K562 (cell line): ENCODE measurements around the gene HOXA5. TPM values are rescaled to one million over a fixed set of nuclear protein-coding genes. Genes with fewer than 3 reads are reported as not detected.

Experiments used
- ATAC-seq: fragments of 200-7000 bp; cut with Tn5 transposase; 3 replicates; pipeline ENCODE4 v1.9.1; 2020; ENCODE audit warnings: moderate library complexity
- BruUV-seq: library from RNA; stranded (reverse); fragments of 400-500 nt; replicated peaks from 2 replicates; lab custom pipeline; 2021; lab: Mats Ljungman, UMichigan
- CTCF ChIA-PET: fragments of 300-600 bp; formaldehyde crosslinking; extraction: SDS; loops from one replicate; lab custom pipeline; 2021; ENCODE audit warnings: low intra/inter-chr PET ratio; lab: Yijun Ruan, JAX
- POLR2A ChIA-PET: fragments of 300-600, 350-650 bp; sonication (Branson Sonifier 250); formaldehyde crosslinking; extraction: SDS; loops from one replicate; lab custom pipeline; 2021; ENCODE audit warnings: antibody characterized with exemption, inconsistent platforms; lab: Yijun Ruan, JAX
- DNase-seq, 4 experiments: peaks; one replicate each; pipeline versions ENCODE4 v3.0.0 to v3.0.0-alpha.2; 2011 to 2018; ENCODE audit warnings: low spot score in 3 of 4, mixed read lengths in 3 of 4; ENCODE audit errors: extremely low read depth in 1 of 4
- FAIRE-seq: peaks from 2 replicates; lab custom pipeline; 2011; peaks lifted over from hg19 to GRCh38; lab: Jason Lieb, UNC
- H2AFZ ChIP-seq: 2 replicates; pipeline ENCODE4 v1.6.0; 2011; ENCODE audit warnings: low read depth, low read length, control low read depth, inconsistent platforms
- H3K27ac ChIP-seq: fragments of 200-600 bp; 3 replicates; pipeline ENCODE4 v1.8.0; 2011; ENCODE audit warnings: low read depth, mild to moderate bottlenecking, control low read depth, inconsistent platforms, low read length, moderate library complexity, mixed read lengths; ENCODE audit errors: extremely low read depth
- H3K27me3 ChIP-seq, 2 experiments: fragments of 300-600 bp in 1 of 2; 2 replicates in 1 of 2; 3 replicates in 1 of 2; pipeline versions ENCODE4 v1.6.0 to v1.8.0; 2011; ENCODE audit warnings: inconsistent platforms in 2 of 2, low read length in 2 of 2, mild to moderate bottlenecking in 1 of 2, mixed read lengths in 1 of 2, moderate library complexity in 1 of 2; ENCODE audit not compliant: control insufficient read depth in 2 of 2, insufficient read depth in 2 of 2
- H3K36me3 ChIP-seq: fragments of 300-600 bp; 3 replicates; pipeline ENCODE4 v1.8.0; 2011; ENCODE audit warnings: mild to moderate bottlenecking, low read length, inconsistent platforms; ENCODE audit not compliant: control insufficient read depth, insufficient read depth
- H3K4me1 ChIP-seq, 2 experiments: fragments of 200-600 bp in 1 of 2; replicated peaks in 1 of 2; 2 replicates in 1 of 2; 3 replicates in 1 of 2; pipeline versions ENCODE4 v1.5.1 to v1.8.0; 2011; ENCODE audit warnings: inconsistent platforms in 2 of 2, low read length in 2 of 2, mild to moderate bottlenecking in 1 of 2, mixed read lengths in 1 of 2, moderate library complexity in 1 of 2; ENCODE audit not compliant: control insufficient read depth in 2 of 2, insufficient read depth in 2 of 2
- H3K4me2 ChIP-seq: 2 replicates; pipeline ENCODE4 v1.6.1; 2011; ENCODE audit warnings: low read length, control low read depth, inconsistent platforms, mixed read lengths; ENCODE audit not compliant: insufficient read depth
- H3K4me3 ChIP-seq: fragments of 200-600 bp; sonication (generic), shearing (Covaris generic); 2 replicates; pipeline ENCODE4 v1.5.1; 2016; ENCODE audit warnings: control low read depth, inconsistent platforms
- H3K79me2 ChIP-seq: fragments of 200-600 bp; 3 replicates; pipeline ENCODE4 v1.8.0; 2011; ENCODE audit warnings: low read length, inconsistent platforms; ENCODE audit not compliant: control insufficient read depth, insufficient read depth
- H3K9ac ChIP-seq, 2 experiments: 2 replicates each; pipeline versions ENCODE4 v1.6.0 to v1.6.1; 2011; ENCODE audit warnings: low read depth in 2 of 2, low read length in 2 of 2, control low read depth in 1 of 2, inconsistent platforms in 1 of 2, mild to moderate bottlenecking in 1 of 2, mixed read lengths in 1 of 2; ENCODE audit not compliant: insufficient read depth in 1 of 2
- H3K9me1 ChIP-seq: one replicate; pipeline ENCODE4 v1.6.0; 2011; ENCODE audit warnings: inconsistent platforms, mild to moderate bottlenecking, low read length, moderate library complexity; ENCODE audit not compliant: control insufficient read depth, insufficient read depth
- H3K9me3 ChIP-seq: replicated peaks from 2 replicates; pipeline ENCODE4 v1.5.1; 2011; ENCODE audit warnings: low read depth, low read length, inconsistent platforms; ENCODE audit not compliant: control insufficient read depth, insufficient read depth
- H4K20me1 ChIP-seq: replicated peaks from 2 replicates; pipeline ENCODE4 v1.6.1; 2011; ENCODE audit warnings: low read length, inconsistent platforms, mixed read lengths; ENCODE audit not compliant: control insufficient read depth, insufficient read depth
- BRF2 ChIP-seq: IDR thresholded peaks from 3 replicates; pipeline ENCODE4 v1.6.1; 2011; ENCODE audit warnings: borderline replicate concordance, mild to moderate bottlenecking; ENCODE audit not compliant: insufficient read length, insufficient read depth
- ERF ChIP-seq: fragments of 450-650 bp; formaldehyde crosslinking; IDR thresholded peaks from 2 replicates; pipeline ENCODE4 v1.4.0; 2020; ENCODE audit warnings: mild to moderate bottlenecking, mixed read lengths
- GABPB2 ChIP-seq: fragments of 250-450 bp; sonication (Bioruptor Pico); conservative IDR thresholded peaks from 2 replicates; pipeline ENCODE4 v1.5.1; 2021; ENCODE audit warnings: mild to moderate bottlenecking
- HMGN3 ChIP-seq: IDR thresholded peaks from 2 replicates; pipeline ENCODE4 v1.6.1; 2011; ENCODE audit warnings: borderline replicate concordance, low read depth, mild to moderate bottlenecking, mixed read lengths, low read length; ENCODE audit not compliant: insufficient read length; ENCODE audit errors: extremely low read depth
- ILF3 ChIP-seq: fragments of 450-650 bp; IDR thresholded peaks from 2 replicates; pipeline ENCODE4 v1.6.1; 2018; ENCODE audit warnings: antibody characterized with exemption, mild to moderate bottlenecking, moderate library complexity, borderline replicate concordance
- LEF1 ChIP-seq: fragments of 450-650 bp; IDR thresholded peaks from 2 replicates; pipeline ENCODE4 v1.6.1; 2016; ENCODE audit warnings: mild to moderate bottlenecking
- MTA2 ChIP-seq: fragments of 450-650 bp; IDR thresholded peaks from 2 replicates; pipeline ENCODE4 v1.6.1; 2016; ENCODE audit warnings: low read depth
- TAF7 ChIP-seq: fragments of 450-650 bp; IDR thresholded peaks from 2 replicates; pipeline ENCODE4 v1.6.1; 2016; ENCODE audit warnings: missing genetic modification characterization, missing compliant biosample characterization
- YY1 ChIP-seq, 3 experiments: IDR thresholded peaks; 2 replicates each; pipeline ENCODE4 v1.6.1; 2011; ENCODE audit warnings: low read length in 2 of 3, mild to moderate bottlenecking in 2 of 3, moderate library complexity in 2 of 3, borderline replicate concordance in 1 of 3, control low read depth in 1 of 3, low read depth in 1 of 3; ENCODE audit not compliant: insufficient read depth in 3 of 3, insufficient replicate concordance in 2 of 3, control insufficient read depth in 1 of 3, insufficient read length in 1 of 3; ENCODE audit errors: extremely low read depth in 1 of 3
- ZKSCAN1 ChIP-seq: fragments of 150-350 bp; IDR thresholded peaks from 2 replicates; pipeline ENCODE4 v1.6.1; 2016; ENCODE audit warnings: low read depth, low read length
- ZNF76 ChIP-seq: fragments of 250-450 bp; sonication (Bioruptor Pico); IDR thresholded peaks from 2 replicates; pipeline ENCODE4 v1.4.0; 2020; ENCODE audit warnings: mild to moderate bottlenecking, moderate library complexity, borderline replicate concordance
- WGBS: fragments of 100-300 bp; shearing (Covaris generic); methylation state at CpG from one replicate; pipeline ENCODE4 v1.1.6; 2016; ENCODE audit warnings: low coverage, mixed read lengths; ENCODE audit not compliant: insufficient coverage; ENCODE audit errors: missing lambda C conversion rate; 5-methylcytosine and 5-hydroxymethylcytosine counted together
- in situ Hi-C: fragments of 300-500 bp; cut with MboI; formaldehyde crosslinking; loops from 4 replicates; pipeline ENCODE4 v1.15.0; 2018; ENCODE audit warnings: inconsistent platforms, mixed read lengths
- intact Hi-C: fragments of 100-400 bp; cut with micrococcal nuclease; formaldehyde crosslinking; loops from 2 replicates; pipeline ENCODE4 v1.14.2; 2022
- polyA plus RNA-seq, 8 experiments: library from polyadenylated mRNA; depleted of rRNA in 4 of 8; stranded (reverse) in 5 of 8; unstranded in 3 of 8; fragments of >200 nt; fragmentation: Nextera tagmentation in 2 of 8; fragmentation: Illumina TruSeq in 1 of 8; extraction: Ambion mirVana in 2 of 8; extraction: Trizol in 1 of 8; gene quantifications; 2 replicates each; pipeline versions ENCODE4 v1.2.1 to v1.2.3, GENCODE V29; 2011 to 2014; ENCODE audit warnings: inconsistent platforms in 1 of 8, missing spikeins in 1 of 8
- total RNA-seq, 7 experiments: library from RNA; depleted of rRNA in 6 of 7; stranded (reverse); fragments of >200 nt in 6 of 7; fragmentation: Illumina TruSeq in 2 of 7; extraction: Trizol in 2 of 7; gene quantifications; 2 replicates each; pipeline versions ENCODE4 v1.2.1 to v1.2.3, GENCODE V29; 2011 to 2021; ENCODE audit warnings: low replicate concordance in 1 of 7
- TF ChIP-seq, protein P1 (sequence below): fragments of 450-650 bp; IDR thresholded peaks from 2 replicates; pipeline ENCODE4 v1.6.1; 2016; ENCODE audit warnings: antibody characterized with exemption
- TF ChIP-seq, protein P2 (sequence below): sonication (generic); formaldehyde crosslinking; IDR thresholded peaks from 2 replicates; pipeline ENCODE4 v1.8.0; 2022; ENCODE audit warnings: mild to moderate bottlenecking, missing genetic modification reagents, borderline replicate concordance
- TF ChIP-seq, protein P3 (sequence below): fragments of 450-650 bp; formaldehyde crosslinking; IDR thresholded peaks from 2 replicates; pipeline ENCODE4 v1.4.0; 2022; ENCODE audit warnings: missing genetic modification characterization

HOXA5 gene
- total and polyA plus RNA-seq, 9 of the 15 experiments (the other 6 are each of a cell fraction or from before 2014, with no cell fraction given): 0.13 TPM; not detected in 8

DNA sequence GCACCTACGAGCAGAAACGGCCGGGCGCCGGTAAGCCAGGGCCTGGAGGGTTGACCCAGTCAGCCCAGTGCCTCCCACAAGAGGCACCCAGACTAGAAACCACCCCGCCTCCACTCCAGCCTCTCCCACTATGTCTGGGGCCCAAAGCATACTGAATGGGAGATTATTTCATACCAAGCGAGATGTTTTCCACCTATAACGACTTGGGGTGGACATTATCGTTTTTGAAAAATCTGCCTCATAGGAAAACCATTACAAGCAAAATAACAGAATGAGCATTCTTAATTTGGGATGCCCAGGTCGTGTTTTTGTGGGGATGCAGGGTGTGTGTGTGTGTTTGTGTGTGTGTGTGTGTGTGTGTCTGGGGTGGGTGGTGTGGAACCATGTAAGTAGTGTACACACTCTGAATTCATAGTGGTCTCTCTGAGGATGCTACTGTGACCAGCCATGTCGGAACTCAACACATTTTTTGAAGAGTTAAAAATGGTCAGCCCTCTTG lies 2.5 kb upstream of the HOXA5 start:
- intact Hi-C loops: no loop called here
- FAIRE-seq (no peak), ATAC-seq (no peak), DNase-seq (no peak)
- ChIA-PET POLR2A (no interaction called here), CTCF (no interaction called here)
- in situ Hi-C loops: loop anchor here (10.0 kb wide), 1 partner anchor 291 kb away; no protein-coding TSS in a partner anchor
- H3K9me3 ChIP-seq: no peaks in the 10 kb centered on the region
- H3K27me3 ChIP-seq: peaks cover 32 to 87% of the 10 kb centered on the region in 2 experiments
- no peaks in the 10 kb centered on the region for H3K9me1 ChIP-seq
- H3K4me3 ChIP-seq: no peak overlapping the region
- no peaks in the 10 kb centered on the region for H3K79me2 ChIP-seq
- WGBS: 0% methylated on average over 11 of the region's 11 CpGs
- no peak overlapping the region for H2AFZ ChIP-seq
- H3K9ac ChIP-seq: no peak overlapping the region
- H4K20me1 ChIP-seq: no peaks in the 10 kb centered on the region
- no peak overlapping the region for H3K4me2 ChIP-seq
- TF ChIP-seq HMGN3 (no peak), TAF7 (tag) (no peak), MTA2 (no peak), GABPB2 (CRISPR knock-in tag) (no peak), LEF1 (no peak), ZKSCAN1 (no peak), BRF2 (no peak), ERF (no peak), ZNF76 (CRISPR knock-in tag) (no peak), YY1 (IDR thresholded peaks at IDR 0.05; ENCODE audit: borderline replicate concordance in 1 of 3, control insufficient read depth in 1 of 3, extremely low read depth in 1 of 3, insufficient read depth in 3 of 3, insufficient read length in 1 of 3, insufficient replicate concordance in 2 of 3, low read depth in 1 of 3, low read length in 2 of 3) (no peak), ILF3 (no peak)
- TF ChIP-seq, protein P1, sequence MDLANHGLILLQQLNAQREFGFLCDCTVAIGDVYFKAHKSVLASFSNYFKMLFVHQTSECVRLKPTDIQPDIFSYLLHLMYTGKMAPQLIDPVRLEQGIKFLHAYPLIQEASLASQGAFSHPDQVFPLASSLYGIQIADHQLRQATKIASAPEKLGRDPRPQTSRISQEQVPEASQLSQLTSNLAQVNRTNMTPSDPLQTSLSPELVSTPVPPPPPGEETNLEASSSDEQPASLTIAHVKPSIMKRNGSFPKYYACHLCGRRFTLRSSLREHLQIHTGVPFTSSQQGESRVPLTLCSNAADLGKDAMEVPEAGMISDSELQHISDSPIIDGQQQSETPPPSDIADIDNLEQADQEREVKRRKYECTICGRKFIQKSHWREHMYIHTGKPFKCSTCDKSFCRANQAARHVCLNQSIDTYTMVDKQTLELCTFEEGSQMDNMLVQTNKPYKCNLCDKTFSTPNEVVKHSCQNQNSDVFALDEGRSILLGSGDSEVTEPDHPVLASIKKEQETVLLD: no peak
- TF ChIP-seq, protein P2, sequence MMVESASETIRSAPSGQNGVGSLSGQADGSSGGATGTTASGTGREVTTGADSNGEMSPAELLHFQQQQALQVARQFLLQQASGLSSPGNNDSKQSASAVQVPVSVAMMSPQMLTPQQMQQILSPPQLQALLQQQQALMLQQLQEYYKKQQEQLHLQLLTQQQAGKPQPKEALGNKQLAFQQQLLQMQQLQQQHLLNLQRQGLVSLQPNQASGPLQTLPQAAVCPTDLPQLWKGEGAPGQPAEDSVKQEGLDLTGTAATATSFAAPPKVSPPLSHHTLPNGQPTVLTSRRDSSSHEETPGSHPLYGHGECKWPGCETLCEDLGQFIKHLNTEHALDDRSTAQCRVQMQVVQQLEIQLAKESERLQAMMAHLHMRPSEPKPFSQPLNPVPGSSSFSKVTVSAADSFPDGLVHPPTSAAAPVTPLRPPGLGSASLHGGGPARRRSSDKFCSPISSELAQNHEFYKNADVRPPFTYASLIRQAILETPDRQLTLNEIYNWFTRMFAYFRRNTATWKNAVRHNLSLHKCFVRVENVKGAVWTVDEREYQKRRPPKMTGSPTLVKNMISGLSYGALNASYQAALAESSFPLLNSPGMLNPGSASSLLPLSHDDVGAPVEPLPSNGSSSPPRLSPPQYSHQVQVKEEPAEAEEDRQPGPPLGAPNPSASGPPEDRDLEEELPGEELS (CRISPR knock-in tag): no peak
- TF ChIP-seq, protein P3, sequence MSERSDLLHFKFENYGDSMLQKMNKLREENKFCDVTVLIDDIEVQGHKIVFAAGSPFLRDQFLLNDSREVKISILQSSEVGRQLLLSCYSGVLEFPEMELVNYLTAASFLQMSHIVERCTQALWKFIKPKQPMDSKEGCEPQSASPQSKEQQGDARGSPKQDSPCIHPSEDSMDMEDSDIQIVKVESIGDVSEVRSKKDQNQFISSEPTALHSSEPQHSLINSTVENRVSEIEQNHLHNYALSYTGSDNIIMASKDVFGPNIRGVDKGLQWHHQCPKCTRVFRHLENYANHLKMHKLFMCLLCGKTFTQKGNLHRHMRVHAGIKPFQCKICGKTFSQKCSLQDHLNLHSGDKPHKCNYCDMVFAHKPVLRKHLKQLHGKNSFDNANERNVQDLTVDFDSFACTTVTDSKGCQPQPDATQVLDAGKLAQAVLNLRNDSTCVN (CRISPR knock-in tag): no peak
- H3K27ac ChIP-seq: no peak overlapping the region
- no peaks in the 10 kb centered on the region for H3K36me3 ChIP-seq
- peaks cover 0 to 22% of the 10 kb centered on the region in 2 experiments; a peak in 2 of 5 replicates for H3K4me1 ChIP-seq
- BruUV-seq: no TSS peak
